Loucy (cell line): ENCODE measurements around the gene COA5.

ENCODE experiments used
- CTCF ChIP-seq: fragments of 200-600 bp; sonication (generic); conservative IDR thresholded peaks from 2 replicates; pipeline ENCODE4 v1.5.1; 2014; ENCODE audit warnings: mild to moderate bottlenecking, antibody characterized with exemption, low read length
- EZH2phosphoT487 ChIP-seq: fragments of 200-600 bp; IDR thresholded peaks from 2 replicates; pipeline ENCODE4 v1.6.1; 2018; ENCODE audit warnings: antibody characterized with exemption, mild to moderate bottlenecking, moderate library complexity, borderline replicate concordance

GRCh38 chr2:98632351-98632750 lies 24.0 kb upstream of the COA5 start:
- TF ChIP-seq CTCF, result no peak
- no peak for TF ChIP-seq EZH2phosphoT487
